H9 (cell line): ENCODE measurements around the gene BMPR2. TPM values are rescaled to one million over a fixed set of nuclear protein-coding genes. Genes with fewer than 3 reads are reported as not detected.

Experiments
- DNase-seq: peaks from one replicate; pipeline ENCODE4 v3.0.0-alpha.2; 2017
- H2AFZ ChIP-seq: one replicate; pipeline ENCODE4 v1.6.1; 2013; ENCODE audit warnings: mild to moderate bottlenecking, low read length, control low read depth, moderate library complexity
- H2AK5ac ChIP-seq: 2 replicates; pipeline ENCODE4 v1.6.1; 2013; ENCODE audit warnings: low read length, control low read depth, mixed read lengths; ENCODE audit not compliant: insufficient read length
- H2BK120ac ChIP-seq: one replicate; pipeline ENCODE4 v1.6.1; 2013; ENCODE audit warnings: low read depth, mild to moderate bottlenecking, low read length, control low read depth, inconsistent platforms; ENCODE audit not compliant: poor library complexity, severe bottlenecking
- H2BK12ac ChIP-seq: 2 replicates; pipeline ENCODE4 v1.6.1; 2013; ENCODE audit warnings: low read length, control low read depth, mixed read lengths, low read depth; ENCODE audit not compliant: insufficient read length
- H2BK15ac ChIP-seq: 2 replicates; pipeline ENCODE4 v1.6.1; 2013; ENCODE audit warnings: low read depth, low read length, control low read depth
- H2BK20ac ChIP-seq: one replicate; pipeline ENCODE4 v1.6.1; 2013; ENCODE audit warnings: low read depth, mild to moderate bottlenecking, low read length, control low read depth, inconsistent platforms; ENCODE audit not compliant: poor library complexity, severe bottlenecking
- H2BK5ac ChIP-seq: 2 replicates; pipeline ENCODE4 v1.6.1; 2013; ENCODE audit warnings: low read length, control low read depth, mixed read lengths; ENCODE audit not compliant: insufficient read length
- H3K14ac ChIP-seq: 2 replicates; pipeline ENCODE4 v1.6.1; 2013; ENCODE audit warnings: low read length, control low read depth; ENCODE audit not compliant: insufficient read depth
- H3K18ac ChIP-seq: 2 replicates; pipeline ENCODE4 v1.6.1; 2013; ENCODE audit warnings: low read depth, mild to moderate bottlenecking, mixed read lengths, low read length, control low read depth; ENCODE audit not compliant: insufficient read length
- H3K23ac ChIP-seq: 2 replicates; pipeline ENCODE4 v1.6.1; 2013; ENCODE audit warnings: low read length, control low read depth, mixed read lengths, low read depth; ENCODE audit not compliant: insufficient read length
- H3K23me2 ChIP-seq: 2 replicates; pipeline ENCODE4 v1.6.1; 2013; ENCODE audit warnings: low read depth, mild to moderate bottlenecking, mixed read lengths, low read length, control low read depth; ENCODE audit not compliant: insufficient read length, poor library complexity, severe bottlenecking
- H3K27ac ChIP-seq: 2 replicates; pipeline ENCODE4 v1.5.1; 2013; ENCODE audit warnings: low read length, control low read depth, mixed read lengths, low read depth; ENCODE audit not compliant: insufficient read length
- H3K27me3 ChIP-seq: 2 replicates; pipeline ENCODE4 v1.6.1; 2013; ENCODE audit warnings: low read length, control low read depth, inconsistent platforms; ENCODE audit not compliant: insufficient read depth
- H3K4ac ChIP-seq: 2 replicates; pipeline ENCODE4 v1.6.1; 2013; ENCODE audit warnings: low read depth, mild to moderate bottlenecking, control low read depth, inconsistent platforms, low read length, moderate library complexity
- H3K4me1 ChIP-seq: 2 replicates; pipeline ENCODE4 v1.6.1; 2013; ENCODE audit warnings: low read length, control low read depth, inconsistent platforms; ENCODE audit not compliant: insufficient read depth
- H3K4me2 ChIP-seq: 2 replicates; pipeline ENCODE4 v1.6.1; 2013; ENCODE audit warnings: low read length, control low read depth, mixed read lengths; ENCODE audit not compliant: insufficient read length, insufficient read depth
- H3K56ac ChIP-seq: 2 replicates; pipeline ENCODE4 v1.6.1; 2013; ENCODE audit warnings: low read depth, mild to moderate bottlenecking, mixed read lengths, low read length, control low read depth; ENCODE audit not compliant: insufficient read length
- H3K79me1 ChIP-seq: 2 replicates; pipeline ENCODE4 v1.6.1; 2013; ENCODE audit warnings: low read depth, mild to moderate bottlenecking, moderate library complexity, low read length, control low read depth, inconsistent platforms; ENCODE audit not compliant: insufficient read depth, poor library complexity, severe bottlenecking
- H3K79me2 ChIP-seq: 2 replicates; pipeline ENCODE4 v1.6.1; 2013; ENCODE audit warnings: low read length, control low read depth, inconsistent platforms; ENCODE audit not compliant: insufficient read depth
- H3K9ac ChIP-seq: 2 replicates; pipeline ENCODE4 v1.6.1; 2013; ENCODE audit warnings: low read length, control low read depth, mixed read lengths; ENCODE audit not compliant: insufficient read length; ENCODE audit errors: extremely low read depth
- H3K9me3 ChIP-seq: one replicate; pipeline ENCODE4 v1.6.1; 2013; ENCODE audit warnings: low read depth, low read length, inconsistent platforms; ENCODE audit not compliant: control insufficient read depth
- H3T11ph ChIP-seq: one replicate; pipeline ENCODE4 v1.6.1; 2013; ENCODE audit warnings: mild to moderate bottlenecking, low read length, control low read depth, inconsistent platforms
- H4K20me1 ChIP-seq: one replicate; pipeline ENCODE4 v1.6.1; 2013; ENCODE audit not compliant: control insufficient read depth, insufficient read length, insufficient read depth
- H4K5ac ChIP-seq: 2 replicates; pipeline ENCODE4 v1.6.1; 2013; ENCODE audit warnings: low read depth, mild to moderate bottlenecking, mixed read lengths, low read length, control low read depth; ENCODE audit not compliant: insufficient read length
- H4K8ac ChIP-seq: replicated peaks from 2 replicates; pipeline ENCODE4 v1.6.1; 2013; ENCODE audit warnings: low read length, control low read depth, mixed read lengths, low read depth; ENCODE audit not compliant: insufficient read length
- H4K91ac ChIP-seq: 2 replicates; pipeline ENCODE4 v1.6.1; 2013; ENCODE audit warnings: low read depth, mild to moderate bottlenecking, moderate library complexity, mixed read lengths, low read length, control low read depth; ENCODE audit not compliant: insufficient read length
- H3K27ac Mint-ChIP-seq, 3 experiments: 2 replicates in 2 of 3; 3 replicates in 1 of 3; pipeline ENCODE4 v1.8.0; 2020 to 2021; ENCODE audit warnings: mixed read lengths in 3 of 3, mild to moderate bottlenecking in 1 of 3, moderate library complexity in 1 of 3
- H3K27me3 Mint-ChIP-seq: 2 replicates; pipeline ENCODE4 v1.8.0; 2021; ENCODE audit warnings: low read depth, mild to moderate bottlenecking, moderate library complexity, mixed read lengths
- H3K36me3 Mint-ChIP-seq, 3 experiments: 2 replicates in 2 of 3; 3 replicates in 1 of 3; pipeline ENCODE4 v1.8.0; 2020 to 2021; ENCODE audit warnings: low read depth in 3 of 3, mixed read lengths in 3 of 3; ENCODE audit not compliant: insufficient read depth in 1 of 3
- H3K4me1 Mint-ChIP-seq, 2 experiments: 2 replicates each; pipeline ENCODE4 v1.8.0; 2020; ENCODE audit warnings: mixed read lengths in 2 of 2
- H3K4me3 Mint-ChIP-seq, 2 experiments: 2 replicates in 1 of 2; 3 replicates in 1 of 2; pipeline ENCODE4 v1.8.0; 2020 to 2021; ENCODE audit warnings: mild to moderate bottlenecking in 2 of 2, mixed read lengths in 2 of 2, moderate library complexity in 1 of 2
- H3K9me3 Mint-ChIP-seq, 2 experiments: 2 replicates in 1 of 2; 3 replicates in 1 of 2; pipeline ENCODE4 v1.8.0; 2020; ENCODE audit warnings: mild to moderate bottlenecking in 2 of 2, mixed read lengths in 2 of 2, moderate library complexity in 1 of 2
- CTCF ChIP-seq: fragments of 200-600 bp; sonication (generic); conservative IDR thresholded peaks from 3 replicates; pipeline ENCODE4 v1.8.0; 2021; ENCODE audit warnings: antibody characterized with exemption, mild to moderate bottlenecking
- WGBS: extraction: QIAGEN DNeasy Blood & Tissue Kit; methylation state at CpG from one replicate; pipeline ENCODE4 v1.1.7; 2013; ENCODE audit warnings: missing lambda C conversion rate, low lambda C conversion rate, mixed read lengths; ENCODE audit not compliant: insufficient read length; ENCODE audit errors: extremely low coverage; 5-methylcytosine and 5-hydroxymethylcytosine counted together
- total RNA-seq: library from RNA; stranded (reverse); gene quantifications from 2 replicates; pipeline ENCODE4 v1.2.1, GENCODE V29; 2021

Gene BMPR2
- total RNA-seq, 1 experiment from 2014 or later = 17.3 TPM

DNA sequence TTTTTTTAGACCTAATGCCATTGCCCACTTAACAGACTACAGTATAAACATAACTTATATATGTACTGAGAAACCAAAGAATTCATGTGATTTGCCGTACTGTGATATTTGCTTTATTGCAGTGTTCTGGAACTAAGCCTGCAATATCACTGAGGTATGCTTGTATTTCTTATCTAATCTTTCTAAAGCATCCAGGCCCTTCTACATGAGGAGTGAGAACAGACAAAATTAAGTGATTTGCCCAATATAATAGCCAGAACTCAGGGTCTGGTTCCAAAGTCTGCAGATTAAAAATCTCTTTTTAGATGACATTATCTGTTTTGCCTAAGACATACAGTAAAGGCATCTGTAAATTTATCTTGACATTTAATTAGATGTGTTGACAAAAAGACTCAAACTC is 41.9 kb downstream of the BMPR2 start:
- H4K91ac ChIP-seq = no peak overlapping the region
- H4K5ac ChIP-seq = no peak overlapping the region
- Mint-ChIP-seq H3K27ac (peak overlapping the region in 2 of 3 experiments; percentile 45 to 85; a peak in 3 of 7 replicates), H3K4me1 (peaks cover 26 to 34% of the 10 kb centered on the region in 2 experiments), H3K4me3 (no peak overlapping the region), H3K27me3 (no peaks in the 10 kb centered on the region), H3K9me3 (no peaks in the 10 kb centered on the region), H3K36me3 (peaks cover 0 to 13% (median 4%) of the 10 kb centered on the region in 3 experiments; a peak in 5 of 7 replicates)
- no peaks in the 10 kb centered on the region for H3K9me3 ChIP-seq
- H2BK20ac ChIP-seq = no peak overlapping the region
- H3K56ac ChIP-seq = no peak overlapping the region
- no peak overlapping the region for H3T11ph ChIP-seq
- no peak overlapping the region for H2BK12ac ChIP-seq
- peaks cover 9% of the 10 kb centered on the region for H3K79me1 ChIP-seq
- no peak overlapping the region for H3K23ac ChIP-seq
- no peak overlapping the region for H3K4ac ChIP-seq
- H2AFZ ChIP-seq = no peak overlapping the region
- H3K4me2 ChIP-seq = no peak overlapping the region
- no CpG with 5 or more reads among the region's 1 CpG for WGBS
- no peaks in the 10 kb centered on the region for H3K27me3 ChIP-seq
- no peak overlapping the region for H3K18ac ChIP-seq
- no peak overlapping the region for H2BK5ac ChIP-seq
- no peak overlapping the region for H2BK120ac ChIP-seq
- H4K8ac ChIP-seq = no peak overlapping the region
- H3K27ac ChIP-seq = no peak overlapping the region
- no peak for TF ChIP-seq CTCF
- peaks cover 4% of the 10 kb centered on the region; the same call in 1 of the 2 replicates for H3K4me1 ChIP-seq
- no peak overlapping the region for H2BK15ac ChIP-seq
- no peaks in the 10 kb centered on the region for H3K23me2 ChIP-seq
- H2AK5ac ChIP-seq = no peak overlapping the region
- H3K79me2 ChIP-seq = no peaks in the 10 kb centered on the region; the same call in 1 of the 2 replicates
- no peak for DNase-seq
- H3K14ac ChIP-seq = no peak overlapping the region
- H3K9ac ChIP-seq = no peak overlapping the region
- no peaks in the 10 kb centered on the region for H4K20me1 ChIP-seq
